Type B pancreatic cell (in vitro differentiated cells): ENCODE measurements around the gene CNIH3. TPM values are rescaled to one million over a fixed set of nuclear protein-coding genes. Genes with fewer than 3 reads are reported as not detected.

Experiments used
- DNase-seq: peaks from one replicate; pipeline ENCODE4 v3.0.0; 2021; ENCODE audit warnings: mixed read lengths; ENCODE audit not compliant: unreplicated experiment; ENCODE audit errors: extremely low spot score
- H3K27ac Mint-ChIP-seq: 2 replicates; pipeline ENCODE4 v1.8.0; 2021; ENCODE audit warnings: mild to moderate bottlenecking, mixed read lengths
- H3K27me3 Mint-ChIP-seq: 2 replicates; pipeline ENCODE4 v1.8.0; 2021; ENCODE audit warnings: mixed read lengths
- H3K36me3 Mint-ChIP-seq: 2 replicates; pipeline ENCODE4 v1.8.0; 2021; ENCODE audit warnings: mixed read lengths
- H3K4me1 Mint-ChIP-seq: one replicate; pipeline ENCODE4 v1.8.0; 2021; ENCODE audit warnings: mixed read lengths; ENCODE audit not compliant: unreplicated experiment
- H3K4me3 Mint-ChIP-seq: 2 replicates; pipeline ENCODE4 v1.8.0; 2021; ENCODE audit warnings: mild to moderate bottlenecking, mixed read lengths
- H3K9me3 Mint-ChIP-seq: 2 replicates; pipeline ENCODE4 v1.8.0; 2021; ENCODE audit warnings: mixed read lengths
- CTCF ChIP-seq: fragments of 200-600 bp; sonication (generic); conservative IDR thresholded peaks from 2 replicates; pipeline ENCODE4 v1.5.0; 2021; ENCODE audit warnings: antibody characterized with exemption, mild to moderate bottlenecking
- total RNA-seq: library from RNA; stranded (reverse); gene quantifications from 2 replicates; pipeline ENCODE4 v1.2.1, GENCODE V29; 2021; ENCODE audit warnings: low replicate concordance

The CNIH3 gene
- total RNA-seq, 1 donor from 2014 or later = 4.5 TPM

DNA sequence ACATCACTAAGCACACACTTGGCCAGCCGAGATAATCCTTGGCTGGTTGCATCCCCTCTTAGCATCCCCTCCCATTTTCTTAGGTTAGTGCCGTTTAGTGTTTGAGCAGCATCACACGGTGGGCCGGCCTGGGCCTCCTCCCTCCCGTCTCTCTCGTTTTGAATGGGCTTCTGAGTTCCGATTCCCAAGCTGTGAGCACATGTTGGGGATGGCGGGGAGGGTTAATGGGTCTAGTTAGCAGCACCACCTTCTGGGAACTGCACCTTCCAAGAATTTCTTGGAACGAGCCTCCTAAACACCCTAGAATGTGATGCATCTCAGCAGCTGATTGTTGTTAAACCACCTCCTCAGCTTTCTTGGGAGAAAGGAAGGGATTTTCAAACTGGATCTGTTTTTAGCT lies 73.3 kb downstream of the CNIH3 start:
- Mint-ChIP-seq H3K36me3 (no peaks in the 10 kb centered on the region), H3K4me3 (no peak overlapping the region), H3K27ac (no peak overlapping the region), H3K9me3 (no peaks in the 10 kb centered on the region), H3K4me1 (peaks cover 13% of the 10 kb centered on the region), H3K27me3 (peaks cover 5% of the 10 kb centered on the region)
- TF ChIP-seq CTCF = no peak
- no peak for DNase-seq

DNA sequence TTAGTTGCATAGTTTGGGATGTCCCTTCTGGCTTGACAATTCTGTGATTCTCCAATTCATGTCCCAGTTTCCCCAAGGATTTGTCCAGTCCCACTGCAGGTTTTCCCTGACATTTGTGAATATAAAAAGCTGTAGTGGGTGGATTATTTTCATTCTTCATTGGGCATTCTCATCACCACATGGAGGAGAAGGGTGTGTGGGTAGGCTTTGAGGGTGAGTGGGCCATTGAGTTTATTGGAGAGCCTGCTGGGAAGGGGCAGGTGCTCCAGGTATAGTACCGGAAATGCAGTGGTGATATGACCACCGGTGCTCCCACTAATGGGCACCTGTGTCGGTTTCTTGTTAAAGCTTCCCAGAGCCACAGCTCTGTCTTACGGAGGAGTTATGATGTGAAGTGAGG lies 74.5 kb downstream of the CNIH3 start:
- TF ChIP-seq CTCF = no peak
- H3K9me3 Mint-ChIP-seq = no peaks in the 10 kb centered on the region
- no peaks in the 10 kb centered on the region for H3K36me3 Mint-ChIP-seq
- peaks cover 4% of the 10 kb centered on the region for H3K4me1 Mint-ChIP-seq
- no peak for DNase-seq
- no peak overlapping the region for H3K27ac Mint-ChIP-seq
- peaks cover 5% of the 10 kb centered on the region for H3K27me3 Mint-ChIP-seq
- H3K4me3 Mint-ChIP-seq = no peak overlapping the region

- Mint-ChIP-seq H3K27me3 (peaks cover 7% of the 10 kb centered on the region), H3K4me3 (no peak overlapping the region), H3K27ac (no peak overlapping the region), H3K4me1 (peaks cover 10% of the 10 kb centered on the region), H3K36me3 (no peaks in the 10 kb centered on the region), H3K9me3 (no peaks in the 10 kb centered on the region)
- DNase-seq = no peak
- TF ChIP-seq CTCF = no peak
These were observed 75.2 kb downstream of the CNIH3 start for GRCh38 chr1:224691148-224691925.

DNA sequence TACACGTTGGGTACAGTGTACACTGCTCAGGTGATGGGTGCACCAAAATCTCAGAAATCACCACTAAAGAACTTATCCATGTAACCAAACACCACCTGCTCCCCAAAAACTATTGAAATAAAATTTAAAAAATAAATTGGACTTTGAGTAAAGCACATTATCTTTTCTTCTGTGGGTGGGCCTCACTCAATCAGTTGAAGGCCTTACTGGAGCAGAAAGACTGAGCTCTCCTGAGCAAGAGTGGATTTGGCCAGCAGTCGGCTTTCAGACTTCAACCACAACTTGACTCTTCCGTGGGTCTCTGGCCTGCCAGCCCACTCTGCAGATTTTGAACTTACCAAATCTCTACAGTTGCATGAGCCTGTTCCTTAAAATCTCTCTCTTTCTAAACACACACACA lies 78.9 kb downstream of the CNIH3 start:
- no peak for TF ChIP-seq CTCF
- Mint-ChIP-seq H3K36me3 (no peaks in the 10 kb centered on the region), H3K27me3 (peaks cover 8% of the 10 kb centered on the region), H3K4me1 (peaks cover 11% of the 10 kb centered on the region), H3K27ac (no peak overlapping the region), H3K9me3 (no peaks in the 10 kb centered on the region), H3K4me3 (no peak overlapping the region)
- DNase-seq = no peak

GRCh38 chr1:224696021-224696420 lies 79.9 kb downstream of the CNIH3 start:
- H3K27me3 Mint-ChIP-seq = peaks cover 8% of the 10 kb centered on the region
- no peak overlapping the region for H3K4me3 Mint-ChIP-seq
- peaks cover 11% of the 10 kb centered on the region for H3K4me1 Mint-ChIP-seq
- no peaks in the 10 kb centered on the region for H3K36me3 Mint-ChIP-seq
- no peaks in the 10 kb centered on the region for H3K9me3 Mint-ChIP-seq
- DNase-seq = no peak
- no peak for TF ChIP-seq CTCF
- no peak overlapping the region for H3K27ac Mint-ChIP-seq
